Right atrium auricular region (tissue), 2 donors: Measurements from ENCODE around the gene CCK. TPM values are rescaled to one million over a fixed set of nuclear protein-coding genes. Genes with fewer than 3 reads are reported as not detected.

Source experiments
- DNase-seq: peaks from one replicate; pipeline ENCODE4 v3.0.0-alpha.2; 2019; ENCODE audit warnings: low spot score
- H3K27ac ChIP-seq, 2 donors: fragments of 200-600 bp; sonication (generic); 1 replicate in 1 of 2; 2 replicates in 1 of 2; pipeline ENCODE4 v1.5.1; 2016 to 2019
- H3K27me3 ChIP-seq, 2 donors: fragments of 200-600 bp; sonication (generic); one replicate each; pipeline versions ENCODE4 v1.5.1 to v1.6.0; 2017 to 2019
- H3K36me3 ChIP-seq: fragments of 200-600 bp; sonication (generic); one replicate; pipeline ENCODE4 v1.5.1; 2016
- H3K4me1 ChIP-seq, 2 donors: fragments of 200-600 bp; sonication (generic); one replicate each; pipeline versions ENCODE4 v1.5.1 to v1.6.0; 2017 to 2019
- H3K4me3 ChIP-seq, 2 donors: fragments of 200-600 bp; sonication (generic); 1 replicate in 1 of 2; 2 replicates in 1 of 2; pipeline ENCODE4 v1.5.1; 2017 to 2019; ENCODE audit warnings: mild to moderate bottlenecking in 1 of 2, moderate library complexity in 1 of 2
- H3K9me3 ChIP-seq, 2 donors: fragments of 200-600 bp; sonication (generic); one replicate each; pipeline ENCODE4 v1.5.1; 2019
- CTCF ChIP-seq, 2 donors: fragments of 200-600 bp; sonication (generic); IDR thresholded peaks; one replicate each; pipeline ENCODE4 v1.5.1; 2019; ENCODE audit warnings: antibody characterized with exemption in 2 of 2
- total RNA-seq, 2 donors: library from RNA; depleted of rRNA; stranded (reverse); fragments of >200 nt; gene quantifications; one replicate each; pipeline ENCODE4 v1.1.0, GENCODE V29; 2016

CCK gene
- total RNA-seq, 2 donors from 2014 or later, result not detected

GRCh38 chr3:42301446-42302175 is 35.6 kb upstream of the CCK start:
- no peak overlapping the region for H3K4me3 ChIP-seq
- DNase-seq, result no peak
- no peak overlapping the region for H3K27ac ChIP-seq
- no peaks in the 10 kb centered on the region for H3K27me3 ChIP-seq
- no peaks in the 10 kb centered on the region for H3K4me1 ChIP-seq
- H3K9me3 ChIP-seq, result no peaks in the 10 kb centered on the region
- no peaks in the 10 kb centered on the region for H3K36me3 ChIP-seq
- TF ChIP-seq CTCF (IDR thresholded peaks at IDR 0.05), result no peak

GRCh38 chr3:42300778-42301177 is 34.8 kb upstream of the CCK start:
- Histone ChIP-seq H3K4me1 (no peaks in the 10 kb centered on the region), H3K9me3 (no peaks in the 10 kb centered on the region), H3K27ac (no peak overlapping the region), H3K4me3 (no peak overlapping the region), H3K27me3 (no peaks in the 10 kb centered on the region), H3K36me3 (no peaks in the 10 kb centered on the region)
- no peak for TF ChIP-seq CTCF (IDR thresholded peaks at IDR 0.05)
- DNase-seq, result no peak

GRCh38 chr3:42300013-42300412 is 34.0 kb upstream of the CCK start:
- DNase-seq, result no peak
- Histone ChIP-seq H3K9me3 (no peaks in the 10 kb centered on the region), H3K4me1 (no peaks in the 10 kb centered on the region), H3K27ac (no peak overlapping the region), H3K36me3 (no peaks in the 10 kb centered on the region), H3K27me3 (no peaks in the 10 kb centered on the region), H3K4me3 (no peak overlapping the region)
- TF ChIP-seq CTCF (IDR thresholded peaks at IDR 0.05), result no peak

- Histone ChIP-seq H3K36me3 (no peaks in the 10 kb centered on the region), H3K9me3 (no peaks in the 10 kb centered on the region), H3K27me3 (no peaks in the 10 kb centered on the region), H3K4me1 (no peaks in the 10 kb centered on the region), H3K4me3 (no peak overlapping the region), H3K27ac (no peak overlapping the region)
- no peak for DNase-seq
- no peak for TF ChIP-seq CTCF (IDR thresholded peaks at IDR 0.05)
Observed at GRCh38 chr3:42298259-42298658, 32.3 kb upstream of the CCK start.

GRCh38 chr3:42292009-42292408 is 26.0 kb upstream of the CCK start:
- no peak for DNase-seq
- Histone ChIP-seq H3K9me3 (no peaks in the 10 kb centered on the region), H3K27me3 (no peaks in the 10 kb centered on the region)

More at GRCh38 chr3:42292009-42292408, 26.0 kb upstream of the CCK start:
- no peaks in the 10 kb centered on the region for H3K36me3 ChIP-seq
- H3K4me1 ChIP-seq, result no peaks in the 10 kb centered on the region
- H3K27ac ChIP-seq, result no peak overlapping the region
- H3K4me3 ChIP-seq, result no peak overlapping the region
- no peak for TF ChIP-seq CTCF (IDR thresholded peaks at IDR 0.05)
